CD4-positive, alpha-beta T cell treated with Interleukin-2 at 100 ng/mL for 4 hours (primary cell): ENCODE results near the gene FMNL2.
"Not testable (repeated sequence)": the region's sequence is repeated elsewhere in the genome, so short reads cannot be mapped to it uniquely, and the experiment has no call there.

Source experiments
- DNase-seq: peaks from one replicate; pipeline ENCODE4 v3.0.0-alpha.2; 2020; ENCODE audit warnings: low spot score

Gene FMNL2

DNA sequence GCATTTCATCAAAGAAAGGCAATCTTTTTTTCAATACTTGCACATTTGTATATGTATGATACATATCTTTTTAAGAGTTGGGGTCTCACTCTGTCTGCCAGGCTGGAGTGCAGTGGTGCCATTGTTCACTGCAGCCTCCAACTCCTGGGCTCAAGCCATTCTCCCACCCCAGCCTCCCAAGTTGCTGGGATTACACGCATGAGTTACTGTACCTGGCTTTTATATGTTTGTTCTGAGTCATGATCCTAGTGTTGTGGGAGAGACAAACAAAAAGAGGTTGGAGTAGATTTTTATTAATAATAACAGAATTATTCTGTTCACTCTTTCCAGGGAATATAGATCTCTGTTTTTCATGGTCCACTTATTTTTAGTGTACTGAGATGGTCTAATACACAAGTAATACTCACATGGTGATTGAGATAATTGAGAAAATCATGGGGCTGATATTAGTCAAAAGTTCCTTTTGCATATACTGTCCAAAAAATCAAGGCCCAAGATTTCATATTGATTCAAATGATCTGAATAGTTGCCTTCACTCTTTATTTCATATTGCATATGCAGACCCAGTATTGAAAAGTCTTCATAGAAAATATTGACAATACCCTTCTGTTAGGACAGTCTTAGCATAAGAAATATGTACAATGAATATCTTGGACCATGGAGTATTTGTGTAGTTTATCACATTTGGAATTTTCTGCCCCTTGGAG is 138.3 kb downstream of the FMNL2 start:
- no peak for DNase-seq

DNA sequence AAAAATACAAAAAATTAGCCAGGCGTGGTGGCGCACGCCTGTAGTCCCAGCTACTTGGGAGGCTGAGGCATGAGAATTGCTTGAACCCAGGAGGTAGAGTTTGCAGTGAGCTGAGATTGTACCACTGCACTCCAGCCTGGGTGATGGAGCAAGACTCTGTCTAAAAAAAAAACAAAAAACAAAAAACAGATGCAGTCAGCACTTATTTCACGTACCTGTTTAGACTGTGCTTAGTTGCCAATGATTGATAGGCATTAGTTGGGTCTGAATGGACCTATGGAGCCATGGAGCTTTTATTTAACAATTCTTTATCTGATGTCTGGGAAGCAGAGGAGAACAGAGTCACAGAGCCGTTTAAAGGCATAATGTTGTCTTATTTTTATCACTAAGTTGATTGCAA is 139.5 kb downstream of the FMNL2 start:
- DNase-seq, result not testable (repeated sequence)

DNA sequence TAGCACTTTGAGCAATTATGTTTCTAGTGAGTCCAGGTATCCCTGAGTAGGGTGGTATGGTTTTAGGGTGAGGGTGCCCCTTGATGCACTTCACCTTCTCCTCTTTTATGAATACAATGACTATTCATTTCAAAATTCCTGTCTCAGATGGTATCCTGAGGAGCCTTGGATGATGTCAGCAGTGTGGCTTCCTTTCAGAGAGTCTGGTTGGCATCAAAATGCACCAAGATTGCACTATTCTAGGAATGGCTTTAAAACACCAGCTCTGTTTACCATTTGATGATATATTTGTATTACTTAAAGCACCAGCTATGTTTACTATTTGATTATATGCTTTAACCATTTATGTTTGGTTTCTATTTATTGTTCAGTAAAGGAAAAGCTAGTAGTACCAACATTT is 141.0 kb downstream of the FMNL2 start:
- no peak for DNase-seq

DNA sequence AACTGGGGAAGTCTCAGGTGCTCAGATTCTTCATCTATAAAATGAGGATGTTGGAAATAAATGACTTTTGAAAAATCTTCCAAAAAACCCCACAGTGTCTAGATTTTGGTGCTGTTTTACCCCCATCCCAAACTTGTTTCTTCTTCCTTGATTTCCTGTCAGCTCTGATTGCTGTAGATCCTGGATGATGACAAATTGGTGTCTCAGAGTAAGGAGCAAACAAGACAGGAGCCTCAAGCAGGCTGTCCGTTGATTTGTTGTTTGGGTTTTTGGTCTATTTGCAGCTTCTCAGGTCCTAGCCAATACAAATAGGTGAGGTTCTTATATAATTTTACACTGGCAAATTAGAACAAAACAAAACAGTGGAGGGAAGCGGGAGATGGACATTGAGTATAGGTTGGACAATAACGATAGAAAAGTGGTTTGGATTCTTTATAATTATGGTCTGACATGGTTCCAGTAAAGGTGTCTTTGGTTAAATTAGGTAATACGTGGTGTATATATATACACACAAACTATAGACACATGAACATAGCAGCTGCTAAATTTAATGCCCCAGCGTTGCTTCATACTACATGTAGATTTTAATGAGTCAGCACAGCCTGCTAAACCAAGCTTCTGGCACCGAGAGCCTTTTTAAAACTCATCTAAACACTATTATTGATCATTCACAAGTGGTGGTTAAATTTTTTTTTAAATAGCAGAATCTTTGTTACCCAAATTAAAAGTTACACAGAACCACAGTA is 142.5 kb downstream of the FMNL2 start:
- DNase-seq, result no peak

DNA sequence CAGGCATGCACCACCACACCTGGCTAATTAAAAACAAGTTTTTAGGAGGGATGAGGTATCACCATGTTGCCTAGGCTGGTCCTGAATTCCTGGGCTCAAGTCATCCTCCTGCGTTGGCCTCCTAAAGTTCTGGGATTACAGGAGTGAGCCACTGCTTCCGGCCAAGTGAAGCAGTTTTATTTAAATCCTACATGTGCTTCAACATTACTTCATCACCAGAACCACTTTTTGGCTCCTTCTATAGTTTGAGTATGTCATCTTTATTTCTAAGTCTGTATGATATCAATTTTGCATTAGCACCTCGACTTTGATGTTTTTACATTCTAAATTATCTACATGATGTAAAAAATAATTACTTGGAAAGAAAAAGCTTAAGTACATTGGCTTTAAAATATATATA is 144.3 kb downstream of the FMNL2 start:
- DNase-seq, result no peak

DNA sequence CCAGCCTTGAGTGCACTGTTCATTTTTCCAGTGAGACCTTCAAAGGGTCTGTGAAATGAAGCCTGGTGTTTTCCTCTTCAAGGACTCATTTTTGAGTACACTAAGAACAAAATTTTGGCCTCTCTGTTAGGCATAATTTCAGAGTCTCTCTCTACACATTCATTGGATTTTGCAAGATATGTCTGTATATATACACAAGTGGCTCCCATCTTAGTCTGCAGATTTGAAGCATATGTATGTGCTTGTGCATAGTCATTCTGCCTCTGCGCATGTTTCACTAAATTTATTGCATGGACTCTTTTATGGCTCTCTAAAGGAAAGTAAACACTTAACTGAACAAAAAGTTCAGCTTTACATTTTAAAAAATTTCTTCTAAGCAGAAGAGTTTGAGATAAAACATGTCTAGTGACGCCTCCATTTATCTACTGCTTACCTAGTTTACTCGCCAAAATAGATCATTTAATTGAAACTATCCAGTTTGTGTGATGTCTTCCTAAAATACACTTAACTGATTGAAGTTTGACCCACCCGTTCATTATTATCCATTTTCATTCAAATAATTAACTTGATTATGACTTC is 145.9 kb downstream of the FMNL2 start:
- no peak for DNase-seq

DNA sequence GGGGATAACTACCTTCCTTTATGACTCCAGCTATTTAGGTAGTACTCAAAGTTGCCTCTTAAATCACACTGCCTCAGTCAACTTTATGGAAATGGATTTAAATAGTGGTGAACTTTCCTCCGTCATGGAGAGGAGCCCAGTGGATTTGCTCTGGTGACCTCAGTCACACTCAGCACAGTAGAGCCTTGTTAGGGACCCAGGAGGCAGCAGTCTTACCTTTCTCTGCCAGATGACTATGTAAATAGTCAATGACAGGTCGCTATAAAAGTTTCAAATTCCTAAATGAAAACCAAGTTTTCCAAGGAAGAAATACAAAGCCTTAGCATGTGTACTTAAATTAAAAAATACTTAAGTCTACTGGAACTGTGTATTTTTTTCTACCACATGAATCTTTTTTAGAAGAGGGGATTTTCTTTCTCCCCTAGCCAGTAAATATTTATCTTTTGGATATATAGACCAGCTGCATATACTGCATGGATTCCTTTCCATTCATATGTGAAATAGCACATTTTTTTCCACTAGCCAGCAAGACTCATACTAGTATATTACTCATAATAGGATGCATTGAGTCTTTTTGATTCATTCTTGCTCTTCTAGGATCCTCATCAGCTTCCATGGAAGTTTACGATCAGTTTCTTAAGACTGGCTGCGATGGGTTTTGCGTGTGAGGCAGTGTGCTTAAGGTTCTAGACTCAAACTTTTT is 147.1 kb downstream of the FMNL2 start:
- DNase-seq, result no peak

DNA sequence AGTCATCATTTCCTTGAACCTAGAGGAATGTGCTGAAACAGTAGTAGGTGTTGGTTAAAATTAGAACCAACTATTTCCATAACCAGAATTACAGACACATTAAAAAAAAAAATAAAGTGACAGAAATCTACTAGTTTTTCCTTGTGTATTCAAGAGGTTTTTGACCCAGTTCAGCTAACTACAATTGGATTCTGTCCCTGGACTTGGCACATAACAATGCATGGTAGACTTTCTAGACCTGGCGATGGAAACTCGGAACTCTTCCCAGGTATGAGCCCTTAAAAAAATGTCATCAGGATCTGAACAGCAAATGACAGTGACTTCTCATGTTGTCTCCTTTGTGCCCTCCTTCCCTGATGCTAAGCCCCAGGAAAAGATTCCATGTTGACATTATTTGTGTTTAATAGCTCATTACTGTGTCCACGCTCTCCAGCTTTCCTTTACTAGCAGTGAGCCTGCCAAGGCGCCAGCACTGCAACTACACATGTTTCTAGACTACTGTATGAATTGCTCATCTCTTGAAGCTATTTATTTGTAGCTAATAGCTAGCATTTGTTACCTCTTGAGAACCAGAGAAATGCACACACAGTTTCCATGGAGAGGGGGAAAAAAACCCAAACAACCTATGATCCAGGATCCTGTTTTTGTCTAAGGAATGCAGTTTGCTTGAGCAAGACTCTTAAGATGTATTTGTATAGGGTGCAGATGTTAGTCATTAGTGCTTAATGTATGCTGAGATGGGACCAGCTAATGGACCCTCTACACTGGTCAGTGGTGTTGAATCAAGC is 148.5 kb downstream of the FMNL2 start:
- no peak for DNase-seq

DNA sequence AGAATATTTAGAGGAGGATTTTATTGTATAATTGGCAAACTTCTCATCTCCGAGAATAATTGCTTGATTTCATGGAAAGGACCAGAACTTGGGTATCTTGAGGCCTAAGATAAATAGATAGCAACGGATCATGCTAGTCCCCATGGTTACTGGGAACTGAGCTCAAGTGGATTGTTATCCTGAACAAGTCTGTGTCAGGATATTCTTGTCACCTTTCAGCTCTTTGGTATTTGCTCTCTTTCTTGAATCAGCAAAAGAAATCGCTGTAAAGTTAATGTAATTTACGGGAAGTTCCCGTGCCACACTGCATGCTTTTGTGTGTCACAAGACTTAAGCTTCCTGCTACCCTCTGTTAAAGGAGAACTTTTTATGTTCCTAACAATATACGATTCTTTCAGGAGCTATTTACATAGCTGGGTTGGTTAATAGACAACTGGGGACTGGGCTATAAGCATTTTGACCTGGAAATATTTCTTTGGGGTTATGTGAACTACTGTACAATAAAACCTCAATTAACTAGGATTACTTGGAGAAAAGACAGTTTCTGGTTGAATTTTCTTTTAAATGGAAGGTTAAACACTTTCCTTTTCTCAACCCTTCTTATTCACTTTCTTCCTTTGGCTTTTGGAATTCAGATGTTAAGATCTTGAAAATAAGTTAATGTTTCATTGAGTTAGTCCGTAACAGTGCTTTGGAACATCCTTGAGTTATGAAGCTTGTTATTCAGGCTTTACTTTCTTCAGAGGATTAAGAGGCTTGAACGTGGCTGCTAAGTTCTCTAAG is 151.2 kb downstream of the FMNL2 start:
- DNase-seq, result no peak

DNA sequence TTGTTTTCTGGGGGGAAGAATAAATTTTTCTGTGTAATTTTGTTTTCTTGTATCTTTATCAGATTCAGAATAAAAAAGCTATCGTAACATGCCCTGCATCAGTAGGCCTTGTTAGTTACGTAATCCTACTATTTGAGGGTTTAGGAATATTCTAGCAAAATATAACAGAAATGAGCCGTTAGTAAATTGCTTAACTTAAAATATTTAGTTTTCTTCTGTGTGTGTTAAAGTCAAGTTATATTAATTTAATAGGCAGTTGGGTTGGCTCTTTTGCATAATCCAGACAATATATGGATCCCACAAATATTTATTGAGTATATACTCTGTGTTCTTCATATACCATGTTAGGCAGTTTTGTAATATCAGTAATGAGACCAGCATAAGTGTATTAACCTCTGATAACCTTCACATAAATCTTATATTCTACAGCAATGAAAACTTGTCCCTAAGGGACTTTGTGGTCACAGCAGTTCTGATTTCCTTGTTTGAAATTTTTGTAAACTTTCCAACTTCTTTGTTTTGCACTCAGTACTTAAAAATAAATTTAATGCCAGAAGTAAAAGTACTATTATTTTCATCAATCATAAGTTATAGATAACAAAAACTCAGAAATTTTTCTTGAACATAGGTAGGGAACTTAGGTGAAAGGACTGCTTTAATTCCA is 151.9 kb downstream of the FMNL2 start:
- DNase-seq, result no peak

DNA sequence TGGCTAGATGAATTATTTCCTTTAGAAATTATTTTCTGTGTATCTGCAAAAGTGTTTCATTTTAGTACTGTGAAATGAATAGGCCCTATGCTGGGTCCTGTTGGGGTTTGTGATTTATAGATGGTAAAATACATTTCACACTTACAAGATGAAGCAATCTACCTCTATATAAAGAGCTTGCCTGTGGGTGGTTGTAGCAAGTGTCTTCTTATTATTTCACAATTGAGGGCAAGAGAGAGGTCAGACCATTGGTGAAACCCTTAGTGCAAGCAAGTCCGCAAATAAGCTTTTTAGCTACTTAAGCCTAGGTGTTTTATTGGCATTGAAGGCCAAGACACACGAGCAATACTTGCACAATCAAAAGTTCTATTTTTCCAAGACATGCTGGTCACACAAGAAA is 153.1 kb downstream of the FMNL2 start:
- DNase-seq, result no peak

DNA sequence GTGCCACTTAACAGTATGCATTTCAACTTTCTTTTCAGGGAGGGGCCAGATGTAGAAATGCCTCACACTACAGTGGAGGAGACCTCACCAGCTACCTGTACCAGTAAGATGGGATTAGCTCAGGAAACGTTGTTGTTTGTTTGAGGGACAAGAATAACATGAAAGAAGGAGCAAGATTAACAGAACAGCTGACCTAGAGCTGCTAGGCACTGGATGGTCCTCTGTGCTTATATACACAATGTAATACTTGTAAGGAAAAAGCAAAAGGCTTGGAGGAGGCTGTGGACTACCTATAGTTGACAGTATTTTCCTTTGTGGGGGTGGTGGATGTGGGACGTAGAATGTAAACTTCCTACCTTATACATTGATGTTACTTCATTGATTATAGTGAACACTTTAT is 154.4 kb downstream of the FMNL2 start:
- DNase-seq, result no peak

DNA sequence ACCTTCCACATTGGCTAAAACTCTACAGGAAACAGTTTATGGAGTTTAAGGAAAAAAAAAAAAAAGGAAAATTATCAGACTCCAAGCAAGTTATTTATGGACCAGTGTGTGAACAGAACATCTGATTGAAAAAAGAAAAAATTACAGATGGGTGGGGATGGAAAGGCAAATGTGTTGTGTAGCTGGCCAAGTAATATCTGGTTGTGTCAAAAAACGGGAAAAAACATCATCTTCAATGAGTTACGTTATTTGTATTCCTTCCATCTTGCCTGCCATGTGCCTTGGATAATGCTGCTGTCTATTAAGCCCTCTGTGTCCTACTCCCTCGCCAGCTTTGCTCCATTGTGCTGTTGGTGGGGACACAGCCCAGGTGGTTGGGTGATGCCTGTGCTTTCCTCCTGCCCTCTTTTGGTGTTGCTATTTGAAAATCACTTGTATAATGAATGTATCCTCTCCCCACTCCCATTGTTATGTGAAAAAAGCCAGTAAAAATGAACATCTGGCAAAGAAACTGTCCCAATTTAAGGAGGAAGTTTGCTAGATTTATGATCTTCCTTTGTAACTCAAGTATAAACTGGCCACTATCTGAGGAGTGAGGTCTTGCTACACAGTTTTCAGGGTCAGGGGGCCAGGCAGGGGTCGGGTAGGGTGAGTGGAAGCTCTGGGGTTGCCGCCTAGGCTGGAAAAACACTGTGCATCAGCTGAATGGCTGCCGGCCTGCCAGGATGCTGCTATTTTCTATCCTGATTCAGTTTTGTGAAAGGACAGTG is 155.9 kb downstream of the FMNL2 start:
- no peak for DNase-seq

DNA sequence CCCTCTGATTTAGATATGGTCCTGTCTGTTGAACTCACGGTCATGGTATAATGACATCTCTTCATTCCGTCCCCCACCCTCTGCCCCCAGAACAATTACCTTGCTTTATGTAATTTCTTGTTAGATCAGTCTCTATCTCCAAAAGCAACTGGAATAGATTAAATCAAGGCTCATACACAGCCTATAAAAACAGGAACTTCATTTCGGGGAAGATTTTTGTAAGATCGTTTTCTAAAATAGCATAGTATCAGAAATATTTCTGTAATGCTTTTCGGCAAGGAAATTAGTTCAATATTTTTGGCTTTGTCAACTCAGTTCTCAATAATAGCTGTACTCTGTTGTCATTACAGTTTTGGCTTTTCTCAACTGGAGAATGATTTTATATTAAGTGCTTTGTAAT is 157.2 kb downstream of the FMNL2 start:
- no peak for DNase-seq

DNA sequence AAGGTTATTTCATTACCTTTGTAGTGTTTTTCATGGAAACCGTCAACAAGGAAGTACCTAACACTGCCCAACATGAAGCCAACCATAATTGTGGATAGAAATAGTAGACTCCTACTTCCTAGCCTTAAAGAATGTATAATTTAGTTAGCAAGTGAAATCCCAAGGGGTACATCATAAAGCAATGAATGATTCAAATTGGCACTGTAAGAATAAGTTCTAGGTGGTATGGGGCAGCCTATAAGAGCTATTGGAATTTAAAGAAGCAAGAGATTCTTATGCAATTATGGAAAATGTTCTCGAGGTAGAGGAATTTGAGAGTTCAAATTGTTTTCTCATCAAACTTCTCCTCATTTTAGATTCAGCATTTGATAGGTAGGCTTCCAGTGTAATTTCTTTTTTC is 157.9 kb downstream of the FMNL2 start:
- no peak for DNase-seq

DNA sequence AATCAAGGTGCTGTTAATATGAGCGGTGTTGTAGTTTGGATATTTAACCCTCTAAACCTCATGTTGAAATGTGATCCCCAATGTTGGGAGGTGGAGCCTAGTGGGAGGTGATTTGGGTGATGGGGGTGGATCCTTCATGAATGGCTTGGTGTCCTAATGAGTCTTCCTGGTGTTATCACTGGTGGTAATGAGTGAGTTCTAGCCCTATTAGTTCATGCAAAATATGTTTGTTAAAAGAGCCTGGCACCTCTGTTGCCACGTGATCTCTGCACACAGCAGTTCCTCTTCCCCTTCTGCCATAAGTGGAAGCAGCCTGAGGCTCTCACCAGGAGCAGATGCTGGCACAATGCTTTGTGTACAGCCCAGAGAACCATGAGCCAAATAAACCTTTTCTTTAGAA is 158.4 kb downstream of the FMNL2 start:
- no peak for DNase-seq

DNA sequence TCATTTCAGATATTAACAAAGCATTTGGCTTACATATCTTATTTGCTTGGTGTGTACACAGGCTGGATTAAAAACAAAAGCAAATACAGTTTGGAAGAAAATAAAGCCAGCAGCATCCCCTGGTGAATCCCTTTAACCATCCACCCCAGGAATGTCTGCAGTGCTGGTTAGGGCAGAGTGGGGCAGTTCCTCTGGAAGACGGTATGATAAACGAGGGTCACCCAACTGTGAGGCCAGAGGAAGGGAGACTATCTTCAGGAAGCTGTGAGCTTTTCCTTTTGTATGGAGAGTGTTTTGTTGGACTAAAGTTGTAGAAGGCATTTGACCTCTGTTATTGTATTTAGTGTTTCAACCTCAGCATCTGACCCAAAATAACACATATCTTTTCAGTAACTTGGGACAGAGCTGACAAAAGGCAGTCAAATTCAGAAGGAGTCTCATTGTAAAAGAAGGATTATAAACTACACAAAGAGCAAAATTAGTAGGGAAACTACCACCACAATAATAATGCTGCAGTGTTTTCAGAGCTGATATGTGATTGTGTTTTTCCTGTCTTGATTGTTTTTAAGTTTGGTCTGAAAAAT is 159.1 kb downstream of the FMNL2 start:
- no peak for DNase-seq

DNA sequence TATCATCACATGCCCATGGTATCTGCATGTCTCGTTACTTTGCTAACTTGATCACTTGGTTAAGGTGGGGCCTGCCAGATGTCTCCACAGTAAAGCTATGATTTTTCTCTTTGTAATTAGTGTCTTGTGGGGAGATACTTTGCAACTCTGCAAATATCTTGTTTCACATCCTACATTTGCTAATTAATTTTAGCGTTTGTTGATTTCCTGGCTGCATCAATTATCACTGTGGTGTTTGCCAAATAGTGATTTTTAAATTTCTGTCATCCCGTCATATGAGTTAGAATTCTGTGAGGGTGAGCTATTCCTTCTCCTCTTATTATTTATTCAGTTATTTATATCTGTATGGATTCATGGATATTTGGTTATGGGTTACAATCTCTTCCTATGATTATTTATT is 161.4 kb downstream of the FMNL2 start:
- DNase-seq, result no peak

DNA sequence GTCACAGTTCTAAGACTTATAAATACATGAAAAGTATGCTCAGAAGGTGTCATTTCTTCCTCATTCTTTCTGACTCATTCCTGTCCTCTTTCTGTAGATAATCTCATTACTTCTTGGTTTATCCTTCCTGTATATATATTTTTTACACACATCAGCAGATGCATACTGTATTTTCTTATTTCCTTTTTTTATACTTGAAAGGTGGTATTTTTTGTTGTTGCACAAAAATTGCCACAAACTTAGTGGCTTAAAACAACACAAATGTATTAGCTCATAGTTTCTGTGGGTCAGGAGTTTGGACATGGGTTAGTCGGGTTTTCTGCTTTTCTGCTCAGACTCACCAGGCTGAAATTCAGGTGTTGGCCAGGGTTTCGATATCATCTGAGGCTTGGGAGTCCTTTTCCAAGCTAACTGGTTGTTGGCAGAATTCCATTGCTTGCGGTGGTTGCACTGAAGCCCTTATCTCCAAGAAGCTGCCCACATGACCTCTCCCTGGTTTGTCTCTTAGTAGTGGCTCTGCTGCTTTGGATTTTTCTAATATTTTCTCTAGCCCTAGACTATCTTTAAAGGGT is 162.6 kb downstream of the FMNL2 start:
- DNase-seq, result no peak
